ENCODE results near the gene AGAP1.

Gene AGAP1

DNA sequence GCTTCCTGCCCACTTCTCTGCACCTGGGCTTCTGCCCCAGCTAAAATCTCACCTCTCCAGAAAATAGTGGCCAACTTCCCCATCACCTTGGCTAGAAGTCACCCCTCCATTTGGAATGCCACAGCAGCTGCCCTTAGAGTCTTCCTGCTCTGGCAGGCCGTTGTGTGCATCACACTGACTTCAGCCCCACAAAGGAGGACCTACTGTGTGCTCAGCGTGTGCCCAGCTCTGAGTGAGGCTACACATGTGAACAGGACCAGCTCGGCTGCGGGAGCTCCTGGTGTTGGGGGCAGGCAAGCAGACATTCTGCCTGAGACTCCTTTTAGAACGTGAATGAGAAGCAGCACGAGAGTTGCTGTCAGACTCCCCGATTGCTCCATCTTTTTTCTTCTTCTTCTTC is 78.7 kb downstream of the AGAP1 start:
- DNase-seq = no peak

- DNase-seq = no peak
Observed at GRCh38 chr2:235573331-235574221, 79.7 kb downstream of the AGAP1 start.

GRCh38 chr2:235575431-235575830 is 81.6 kb downstream of the AGAP1 start:
- DNase-seq = no peak

DNA sequence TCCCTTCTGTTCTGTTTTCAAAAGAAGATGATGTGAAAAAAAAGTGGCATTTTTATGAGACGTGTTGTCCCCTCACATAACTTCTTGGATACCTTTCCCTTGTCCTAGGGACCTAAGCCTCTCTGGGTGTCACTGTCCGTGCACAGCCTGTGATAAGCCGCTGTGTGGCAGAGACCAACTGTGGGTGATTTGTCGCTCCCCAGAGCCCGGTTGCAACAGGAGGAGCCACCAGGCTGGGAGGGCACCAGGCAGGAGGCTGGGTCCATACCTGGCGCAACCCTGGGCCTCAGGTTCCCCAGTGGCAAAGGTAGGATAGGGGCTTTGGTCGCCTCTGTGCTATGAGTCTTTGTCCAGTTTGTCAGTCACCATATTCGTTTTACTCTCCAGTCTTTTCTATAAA is 82.1 kb downstream of the AGAP1 start:
- DNase-seq = no peak

GRCh38 chr2:235576337-235576910 is 82.6 kb downstream of the AGAP1 start:
- no peak for DNase-seq

GRCh38 chr2:235577404-235578330 is 83.8 kb downstream of the AGAP1 start:
- DNase-seq = no peak

GRCh38 chr2:235579128-235579527 is 85.3 kb downstream of the AGAP1 start:
- DNase-seq = no peak

GRCh38 chr2:235580426-235581157 is 86.7 kb downstream of the AGAP1 start:
- no peak for DNase-seq

- DNase-seq = no peak
Observed at GRCh38 chr2:235582081-235582686, 88.3 kb downstream of the AGAP1 start.

DNA sequence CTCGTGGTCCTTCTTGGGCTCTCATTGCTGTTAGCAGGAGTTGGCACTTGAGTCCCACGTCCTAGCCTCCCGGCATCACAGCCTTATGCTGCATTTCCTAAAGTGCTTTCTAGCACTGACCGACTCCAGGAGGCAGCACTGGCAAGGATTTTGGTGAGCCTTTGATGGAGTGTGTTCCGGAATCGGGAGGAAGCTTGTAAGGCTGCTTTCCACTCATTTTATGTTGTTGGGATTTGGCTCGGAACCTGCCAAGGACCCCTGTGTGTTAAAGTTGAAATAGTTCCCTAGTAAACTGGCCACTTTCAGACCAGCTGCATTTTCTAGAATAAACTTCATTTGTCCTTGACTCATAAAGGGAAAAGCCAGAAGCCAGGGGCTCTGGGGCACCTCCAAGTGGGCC is 88.9 kb downstream of the AGAP1 start:
- DNase-seq = no peak

DNA sequence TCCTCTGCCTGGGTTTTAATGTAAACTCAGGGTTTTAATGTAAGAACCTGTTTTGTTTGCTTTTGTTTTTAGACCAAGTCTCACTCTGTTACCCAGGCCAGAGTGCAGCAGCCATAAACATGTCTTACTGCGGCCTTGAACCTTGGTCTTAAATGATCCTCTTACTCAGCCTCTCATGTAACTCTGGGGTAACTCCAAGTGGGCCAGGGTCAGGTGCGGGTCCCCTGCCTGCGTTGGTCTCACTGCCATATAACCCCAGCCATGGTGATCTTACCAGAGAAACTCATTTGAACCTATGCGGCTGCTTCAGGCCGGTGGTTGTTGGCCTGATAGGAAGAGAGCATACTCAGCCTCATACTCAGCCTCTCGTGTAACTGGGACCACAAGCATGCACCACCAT is 89.3 kb downstream of the AGAP1 start:
- DNase-seq = no peak

- DNase-seq = no peak
Observed at GRCh38 chr2:235583925-235584637, 90.2 kb downstream of the AGAP1 start.

- DNase-seq = no peak
Observed at GRCh38 chr2:235584638-235585007, 90.8 kb downstream of the AGAP1 start.

- no peak for DNase-seq
Observed at GRCh38 chr2:235587202-235587601, 93.4 kb downstream of the AGAP1 start.

- DNase-seq = no peak
Observed at GRCh38 chr2:235588750-235589149, 94.9 kb downstream of the AGAP1 start.

DNA sequence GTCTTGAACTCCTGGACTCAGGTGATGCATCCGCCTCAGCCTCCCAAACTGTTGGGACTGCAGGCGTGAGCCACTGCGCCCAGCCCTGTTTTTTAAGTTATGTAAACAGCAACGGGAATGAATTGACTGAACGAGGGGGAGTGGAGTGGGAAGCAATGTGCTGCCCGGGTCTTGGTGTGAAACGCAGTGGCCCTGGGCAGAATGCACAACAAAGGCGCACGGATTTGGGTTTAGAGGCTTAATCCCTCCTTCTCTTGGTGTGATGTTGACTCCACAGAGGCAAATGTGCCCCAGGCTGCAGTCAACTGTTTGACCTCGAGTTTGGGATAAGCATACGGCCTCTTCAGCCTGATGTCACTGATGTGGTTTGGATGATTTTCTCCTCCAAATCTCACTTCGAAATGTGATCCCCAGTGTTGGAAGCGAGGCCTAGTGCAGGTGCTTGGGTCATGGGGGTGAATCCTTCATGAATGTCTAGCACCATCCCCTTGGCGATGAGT is 97.4 kb downstream of the AGAP1 start:
- no peak for DNase-seq

GRCh38 chr2:235591921-235592320 is 98.1 kb downstream of the AGAP1 start:
- DNase-seq = no peak

DNA sequence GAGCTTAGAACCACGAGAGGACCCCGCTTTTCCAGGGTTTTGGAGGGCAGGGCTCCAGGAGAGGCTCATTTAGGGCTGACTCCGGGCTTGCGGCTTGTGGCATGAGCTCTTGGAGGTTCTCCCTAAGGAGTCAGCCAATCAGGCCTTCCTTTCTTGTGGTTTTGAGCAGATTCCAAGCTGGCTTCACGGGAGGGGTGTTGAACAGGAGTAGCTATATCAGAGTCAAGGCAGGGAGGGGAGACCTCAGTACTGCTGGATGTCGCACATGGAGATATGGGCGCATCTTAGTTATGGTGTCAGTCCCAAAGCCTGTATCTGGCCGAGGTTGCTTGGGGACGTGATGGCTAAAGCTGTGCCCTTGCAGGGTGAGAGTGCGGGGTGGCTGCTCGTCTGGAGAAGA is 98.6 kb downstream of the AGAP1 start:
- DNase-seq = no peak

- no peak for DNase-seq
Observed at GRCh38 chr2:235592836-235593235, 99.0 kb downstream of the AGAP1 start.

DNA sequence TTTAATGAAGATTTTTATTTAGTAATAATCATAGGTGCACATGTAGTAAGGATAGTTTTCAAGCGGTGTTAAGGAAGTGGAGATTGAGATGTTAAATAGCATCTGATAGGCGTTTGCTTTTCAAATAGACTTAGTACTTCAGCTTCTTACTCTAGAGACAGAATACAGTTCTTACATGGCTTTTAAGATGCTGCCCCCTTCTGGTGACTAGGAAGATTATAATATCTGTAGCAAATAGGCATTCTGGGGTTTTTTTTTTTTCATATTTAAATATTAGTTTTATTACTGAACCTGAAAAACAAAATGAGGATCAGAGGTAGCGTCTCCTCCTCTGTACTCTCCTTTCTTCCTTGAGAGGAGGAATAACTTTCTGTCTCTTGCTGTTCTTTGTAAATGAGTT is 100.2 kb downstream of the AGAP1 start:
- no peak for DNase-seq

- no peak for DNase-seq
Observed at GRCh38 chr2:235594964-235595363, 101.1 kb downstream of the AGAP1 start.

Measured in stimulated activated CD4-positive, alpha-beta T cell treated with anti-CD3 and anti-CD28 coated beads, Interleukin-12 subunit alpha, Interleukin-12 subunit beta, amount 100 ng/mL, for 4 hours (primary cell).